RPMI7951 (cell line): ENCODE results near the gene ZSWIM6. TPM values are rescaled to one million over a fixed set of nuclear protein-coding genes. Genes with fewer than 3 reads are reported as not detected.

Experiments used
- DNase-seq: peaks from one replicate; pipeline ENCODE4 v3.0.0-alpha.2; 2012; ENCODE audit warnings: low read depth
- total RNA-seq: library from RNA; depleted of rRNA; stranded (reverse); fragments of >200 nt; shearing (Covaris generic); gene quantifications from 2 replicates; pipeline ENCODE4 v1.2.3, GENCODE V29; 2014

Gene ZSWIM6
- total RNA-seq, 1 experiment from 2014 or later = 5.0 TPM

GRCh38 chr5:61482980-61483379 is 150.9 kb downstream of the ZSWIM6 start:
- DNase-seq = no peak

GRCh38 chr5:61486476-61486875 is 154.4 kb downstream of the ZSWIM6 start:
- DNase-seq = peak; percentile 2

GRCh38 chr5:61489574-61489973 is 157.5 kb downstream of the ZSWIM6 start:
- no peak for DNase-seq

- DNase-seq = no peak
Observed at GRCh38 chr5:61491861-61492260, 159.8 kb downstream of the ZSWIM6 start.

- no peak for DNase-seq
Observed at GRCh38 chr5:61493973-61494372, 161.9 kb downstream of the ZSWIM6 start.

GRCh38 chr5:61496446-61496845 is 164.4 kb downstream of the ZSWIM6 start:
- DNase-seq = no peak

GRCh38 chr5:61496860-61497259 is 164.8 kb downstream of the ZSWIM6 start:
- DNase-seq = no peak

GRCh38 chr5:61498121-61498520 is 166.1 kb downstream of the ZSWIM6 start:
- DNase-seq = no peak

GRCh38 chr5:61501971-61502370 is 169.9 kb downstream of the ZSWIM6 start:
- no peak for DNase-seq

- DNase-seq = no peak
Observed at GRCh38 chr5:61504143-61504770, 172.2 kb downstream of the ZSWIM6 start.

- DNase-seq = no peak
Observed at GRCh38 chr5:61505281-61505680, 173.2 kb downstream of the ZSWIM6 start.

- DNase-seq = no peak
Observed at GRCh38 chr5:61507232-61507631, 175.2 kb downstream of the ZSWIM6 start.

GRCh38 chr5:61516946-61517345 is 184.9 kb downstream of the ZSWIM6 start:
- no peak for DNase-seq

- DNase-seq = no peak
Observed at GRCh38 chr5:61519728-61520277, 187.7 kb downstream of the ZSWIM6 start.

GRCh38 chr5:61523073-61523472 is 191.0 kb downstream of the ZSWIM6 start:
- DNase-seq = no peak

- no peak for DNase-seq
Observed at GRCh38 chr5:61523997-61524396, 191.9 kb downstream of the ZSWIM6 start.

- peak; percentile 86 for DNase-seq
Observed at GRCh38 chr5:61525512-61526206, 193.6 kb downstream of the ZSWIM6 start.

- DNase-seq = no peak
Observed at GRCh38 chr5:61526207-61526519, 194.1 kb downstream of the ZSWIM6 start.

GRCh38 chr5:61532983-61533382 is 200.9 kb downstream of the ZSWIM6 start:
- no peak for DNase-seq

- no peak for DNase-seq
Observed at GRCh38 chr5:61534481-61535267, 202.6 kb downstream of the ZSWIM6 start.

GRCh38 chr5:61535828-61536227 is 203.8 kb downstream of the ZSWIM6 start:
- no peak for DNase-seq

- DNase-seq = no peak
Observed at GRCh38 chr5:61536922-61537321, 204.9 kb downstream of the ZSWIM6 start.
